ENCODE results near the gene NHEJ1. TPM values are rescaled to one million over a fixed set of nuclear protein-coding genes. Genes with fewer than 3 reads are reported as not detected.
"Not testable (repeated sequence)": the region's sequence is repeated elsewhere in the genome, so short reads cannot be mapped to it uniquely, and the experiment has no call there.

NHEJ1 gene
- total and polyA plus RNA-seq, 2 of the 13 experiments (the other 11 are each of a cell fraction or from before 2014, with no cell fraction given), result 30.0 to 30.7 TPM

DNA sequence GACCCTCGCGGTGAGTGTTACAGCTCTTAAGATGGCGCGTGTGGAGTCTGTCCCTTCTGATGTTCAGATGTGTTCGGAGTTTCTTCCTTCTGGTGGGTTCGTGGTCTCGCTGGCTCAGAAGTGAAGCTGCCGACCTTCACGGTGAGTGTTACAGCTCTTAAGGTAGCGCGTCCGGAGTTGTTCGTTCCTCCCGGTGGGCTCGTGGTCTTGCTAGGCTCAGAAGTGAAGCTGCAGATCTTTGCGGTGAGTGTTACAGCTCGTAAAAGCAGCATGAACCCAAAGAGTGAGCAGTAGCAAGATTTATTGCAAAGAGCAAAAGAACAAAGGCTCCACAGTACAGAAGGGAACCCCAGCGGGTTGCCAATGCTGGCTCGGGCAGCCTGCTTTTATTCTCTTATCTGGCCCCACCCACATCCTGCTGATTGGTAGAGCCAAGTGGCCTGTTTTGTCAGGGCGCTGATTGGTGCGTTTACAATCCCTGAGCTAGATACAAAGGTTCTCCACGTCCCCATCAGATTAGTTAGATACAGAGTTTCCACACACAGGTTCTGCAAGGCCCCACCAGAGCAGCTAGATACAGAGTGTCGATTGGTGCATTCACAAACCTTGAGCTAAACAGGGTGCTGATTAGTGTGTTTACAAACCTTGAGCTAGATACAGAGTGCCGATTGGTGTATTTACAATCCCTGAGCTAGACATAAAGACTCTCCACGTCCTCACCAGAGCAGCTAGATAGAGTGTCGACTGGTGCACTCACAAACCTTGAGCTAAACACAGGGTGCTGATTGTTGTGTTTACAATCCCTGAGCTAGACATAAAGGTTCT, 40.1 kb upstream of the NHEJ1 start (continued):
- TF ChIP-seq FOXP1 (IDR thresholded peaks at IDR 0.05), result peak; percentile 68; the same call in 1 of the 2 replicates
- TF ChIP-seq FOXP1 (CRISPR knock-in tag; IDR thresholded peaks at IDR 0.05), result 0 out of 2 replicates have a peak, but pooled peaks have one; percentile 10
- peak; percentile 84 for TF ChIP-seq GTF2F1 (IDR thresholded peaks at IDR 0.05; ENCODE audit: low read length)
- TF ChIP-seq, protein P1, sequence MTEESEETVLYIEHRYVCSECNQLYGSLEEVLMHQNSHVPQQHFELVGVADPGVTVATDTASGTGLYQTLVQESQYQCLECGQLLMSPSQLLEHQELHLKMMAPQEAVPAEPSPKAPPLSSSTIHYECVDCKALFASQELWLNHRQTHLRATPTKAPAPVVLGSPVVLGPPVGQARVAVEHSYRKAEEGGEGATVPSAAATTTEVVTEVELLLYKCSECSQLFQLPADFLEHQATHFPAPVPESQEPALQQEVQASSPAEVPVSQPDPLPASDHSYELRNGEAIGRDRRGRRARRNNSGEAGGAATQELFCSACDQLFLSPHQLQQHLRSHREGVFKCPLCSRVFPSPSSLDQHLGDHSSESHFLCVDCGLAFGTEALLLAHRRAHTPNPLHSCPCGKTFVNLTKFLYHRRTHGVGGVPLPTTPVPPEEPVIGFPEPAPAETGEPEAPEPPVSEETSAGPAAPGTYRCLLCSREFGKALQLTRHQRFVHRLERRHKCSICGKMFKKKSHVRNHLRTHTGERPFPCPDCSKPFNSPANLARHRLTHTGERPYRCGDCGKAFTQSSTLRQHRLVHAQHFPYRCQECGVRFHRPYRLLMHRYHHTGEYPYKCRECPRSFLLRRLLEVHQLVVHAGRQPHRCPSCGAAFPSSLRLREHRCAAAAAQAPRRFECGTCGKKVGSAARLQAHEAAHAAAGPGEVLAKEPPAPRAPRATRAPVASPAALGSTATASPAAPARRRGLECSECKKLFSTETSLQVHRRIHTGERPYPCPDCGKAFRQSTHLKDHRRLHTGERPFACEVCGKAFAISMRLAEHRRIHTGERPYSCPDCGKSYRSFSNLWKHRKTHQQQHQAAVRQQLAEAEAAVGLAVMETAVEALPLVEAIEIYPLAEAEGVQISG (CRISPR knock-in tag; IDR thresholded peaks at IDR 0.05), result peak; percentile 48
- TF ChIP-seq ERF (CRISPR knock-in tag; IDR thresholded peaks at IDR 0.05), result 0 out of 2 replicates have a peak, but pooled peaks have one; percentile 22
- peak; percentile 77 to 95 for TF ChIP-seq POLR2A (IDR thresholded peaks at IDR 0.05; ENCODE audit: insufficient read depth in 1 of 2, low read depth in 2 of 2, low read length in 2 of 2)
- peak; percentile 98 for TF ChIP-seq ZBTB38 (CRISPR knock-in tag; IDR thresholded peaks at IDR 0.05)
- TF ChIP-seq SOX5 (CRISPR knock-in tag; IDR thresholded peaks at IDR 0.05; ENCODE audit: borderline replicate concordance), result peak; percentile 33; the same call in 1 of the 2 replicates
- TF ChIP-seq ZNF430 (CRISPR knock-in tag; IDR thresholded peaks at IDR 0.05), result 0 out of 2 replicates have a peak, but pooled peaks have one; percentile 32
- TF ChIP-seq HNF4A (CRISPR knock-in tag; IDR thresholded peaks at IDR 0.05), result peak; percentile 9; the same call in 1 of the 2 replicates
- 0 out of 2 replicates have a peak, but pooled peaks have one; percentile 16 for TF ChIP-seq ZFX (CRISPR knock-in tag; IDR thresholded peaks at IDR 0.05; ENCODE audit: low read depth)
- TF ChIP-seq SP1 (IDR thresholded peaks at IDR 0.05), result not testable (repeated sequence)
- TF ChIP-seq SP1 (CRISPR knock-in tag; IDR thresholded peaks at IDR 0.05), result peak; percentile 24; the same call in 1 of the 2 replicates
- 0 out of 2 replicates have a peak, but pooled peaks have one; percentile 60 for TF ChIP-seq ZMYM2 (CRISPR knock-in tag; IDR thresholded peaks at IDR 0.05)
- TF ChIP-seq MTA1 (CRISPR knock-in tag; IDR thresholded peaks at IDR 0.05; ENCODE audit: borderline replicate concordance), result 0 out of 2 replicates have a peak, but pooled peaks have one; percentile 10
- TF ChIP-seq, protein P2, sequence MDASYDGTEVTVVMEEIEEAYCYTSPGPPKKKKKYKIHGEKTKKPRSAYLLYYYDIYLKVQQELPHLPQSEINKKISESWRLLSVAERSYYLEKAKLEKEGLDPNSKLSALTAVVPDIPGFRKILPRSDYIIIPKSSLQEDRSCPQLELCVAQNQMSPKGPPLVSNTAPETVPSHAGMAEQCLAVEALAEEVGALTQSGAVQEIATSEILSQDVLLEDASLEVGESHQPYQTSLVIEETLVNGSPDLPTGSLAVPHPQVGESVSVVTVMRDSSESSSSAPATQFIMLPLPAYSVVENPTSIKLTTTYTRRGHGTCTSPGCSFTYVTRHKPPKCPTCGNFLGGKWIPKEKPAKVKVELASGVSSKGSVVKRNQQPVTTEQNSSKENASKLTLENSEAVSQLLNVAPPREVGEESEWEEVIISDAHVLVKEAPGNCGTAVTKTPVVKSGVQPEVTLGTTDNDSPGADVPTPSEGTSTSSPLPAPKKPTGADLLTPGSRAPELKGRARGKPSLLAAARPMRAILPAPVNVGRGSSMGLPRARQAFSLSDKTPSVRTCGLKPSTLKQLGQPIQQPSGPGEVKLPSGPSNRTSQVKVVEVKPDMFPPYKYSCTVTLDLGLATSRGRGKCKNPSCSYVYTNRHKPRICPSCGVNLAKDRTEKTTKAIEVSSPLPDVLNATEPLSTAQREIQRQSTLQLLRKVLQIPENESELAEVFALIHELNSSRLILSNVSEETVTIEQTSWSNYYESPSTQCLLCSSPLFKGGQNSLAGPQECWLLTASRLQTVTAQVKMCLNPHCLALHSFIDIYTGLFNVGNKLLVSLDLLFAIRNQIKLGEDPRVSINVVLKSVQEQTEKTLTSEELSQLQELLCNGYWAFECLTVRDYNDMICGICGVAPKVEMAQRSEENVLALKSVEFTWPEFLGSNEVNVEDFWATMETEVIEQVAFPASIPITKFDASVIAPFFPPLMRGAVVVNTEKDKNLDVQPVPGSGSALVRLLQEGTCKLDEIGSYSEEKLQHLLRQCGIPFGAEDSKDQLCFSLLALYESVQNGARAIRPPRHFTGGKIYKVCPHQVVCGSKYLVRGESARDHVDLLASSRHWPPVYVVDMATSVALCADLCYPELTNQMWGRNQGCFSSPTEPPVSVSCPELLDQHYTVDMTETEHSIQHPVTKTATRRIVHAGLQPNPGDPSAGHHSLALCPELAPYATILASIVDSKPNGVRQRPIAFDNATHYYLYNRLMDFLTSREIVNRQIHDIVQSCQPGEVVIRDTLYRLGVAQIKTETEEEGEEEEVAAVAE (CRISPR knock-in tag; IDR thresholded peaks at IDR 0.05; ENCODE audit: borderline replicate concordance), result peak; percentile 93
- TF ChIP-seq, protein P3, sequence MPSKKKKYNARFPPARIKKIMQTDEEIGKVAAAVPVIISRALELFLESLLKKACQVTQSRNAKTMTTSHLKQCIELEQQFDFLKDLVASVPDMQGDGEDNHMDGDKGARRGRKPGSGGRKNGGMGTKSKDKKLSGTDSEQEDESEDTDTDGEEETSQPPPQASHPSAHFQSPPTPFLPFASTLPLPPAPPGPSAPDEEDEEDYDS (CRISPR knock-in tag; IDR thresholded peaks at IDR 0.05), result peak; percentile 46; the same call in 1 of the 2 replicates
- 0 out of 4 replicates have a peak, but pooled peaks of 1 of the 2 experiments have one; percentile 41 for TF ChIP-seq KLF16 (CRISPR knock-in tag; IDR thresholded peaks at IDR 0.05)
- peak; percentile 27; the same call in 1 of the 2 replicates for TF ChIP-seq ZNF350 (CRISPR knock-in tag; IDR thresholded peaks at IDR 0.05; ENCODE audit: borderline replicate concordance, low read depth)

Data from HepG2 (cell line).